Neuronal stem cell (in vitro differentiated cells): ENCODE results near the gene LINS1.

Experiments
- DNase-seq: peaks from one replicate; pipeline ENCODE4 v3.0.0-alpha.2; 2013; ENCODE audit warnings: low spot score
- H2AFZ ChIP-seq: one replicate; pipeline ENCODE4 v1.6.1; 2013; ENCODE audit warnings: mild to moderate bottlenecking, low read length, inconsistent platforms
- H2AK5ac ChIP-seq: 2 replicates; pipeline ENCODE4 v1.6.1; 2013; ENCODE audit warnings: low read depth, mild to moderate bottlenecking, inconsistent platforms, low read length, moderate library complexity, mixed read lengths
- H2BK120ac ChIP-seq: 2 replicates; pipeline ENCODE4 v1.6.1; 2013; ENCODE audit warnings: low read depth, mild to moderate bottlenecking, inconsistent platforms, low read length, moderate library complexity, mixed read lengths
- H2BK12ac ChIP-seq: one replicate; pipeline ENCODE4 v1.6.1; 2013; ENCODE audit warnings: low read length, inconsistent platforms
- H2BK15ac ChIP-seq: 2 replicates; pipeline ENCODE4 v1.6.1; 2013; ENCODE audit warnings: mild to moderate bottlenecking, low read length, inconsistent platforms, mixed read lengths
- H2BK5ac ChIP-seq: one replicate; pipeline ENCODE4 v1.6.1; 2013; ENCODE audit warnings: inconsistent platforms, mild to moderate bottlenecking, low read length, moderate library complexity
- H3K14ac ChIP-seq: one replicate; pipeline ENCODE4 v1.6.1; 2013; ENCODE audit warnings: low read length, inconsistent platforms
- H3K18ac ChIP-seq: 2 replicates; pipeline ENCODE4 v1.6.1; 2013; ENCODE audit warnings: low read length, inconsistent platforms
- H3K23ac ChIP-seq: 2 replicates; pipeline ENCODE4 v1.6.1; 2013; ENCODE audit warnings: low read depth, mild to moderate bottlenecking, mixed read lengths, low read length, inconsistent platforms; ENCODE audit not compliant: poor library complexity
- H3K27ac ChIP-seq: replicated peaks from 3 replicates; pipeline ENCODE4 v1.5.1; 2013; ENCODE audit warnings: low read length, inconsistent platforms
- H3K27me3 ChIP-seq, 3 experiments: 2 replicates each; pipeline ENCODE4 v1.6.1; 2013; ENCODE audit warnings: low read length in 3 of 3, mild to moderate bottlenecking in 2 of 3, inconsistent platforms in 1 of 3, low read depth in 1 of 3, mixed read lengths in 1 of 3, moderate library complexity in 1 of 3; ENCODE audit not compliant: control insufficient read depth in 3 of 3, insufficient read depth in 3 of 3
- H3K36me3 ChIP-seq, 2 donors: replicated peaks in 1 of 2; 2 replicates each; pipeline ENCODE4 v1.6.1; 2013; ENCODE audit warnings: low read length in 2 of 2; ENCODE audit not compliant: control insufficient read depth in 2 of 2, insufficient read depth in 2 of 2
- H3K4ac ChIP-seq: 2 replicates; pipeline ENCODE4 v1.6.1; 2013; ENCODE audit warnings: inconsistent platforms, mild to moderate bottlenecking, low read length, moderate library complexity
- H3K4me1 ChIP-seq, 2 donors: 1 replicate in 1 of 2; 2 replicates in 1 of 2; pipeline ENCODE4 v1.6.1; 2013; ENCODE audit warnings: low read length in 2 of 2, low read depth in 1 of 2; ENCODE audit not compliant: control insufficient read depth in 2 of 2, insufficient read depth in 1 of 2
- H3K4me2 ChIP-seq: one replicate; pipeline ENCODE4 v1.6.1; 2013; ENCODE audit warnings: mild to moderate bottlenecking, low read length, inconsistent platforms; ENCODE audit not compliant: insufficient read depth, poor library complexity, severe bottlenecking
- H3K4me3 ChIP-seq, 2 donors: 2 replicates each; pipeline ENCODE4 v1.5.1; 2013; ENCODE audit warnings: low read length in 2 of 2, mild to moderate bottlenecking in 2 of 2, inconsistent platforms in 1 of 2, moderate library complexity in 1 of 2
- H3K79me1 ChIP-seq: one replicate; pipeline ENCODE4 v1.6.1; 2013; ENCODE audit warnings: low read depth, mild to moderate bottlenecking, inconsistent platforms, low read length, moderate library complexity
- H3K9ac ChIP-seq: one replicate; pipeline ENCODE4 v1.6.1; 2013; ENCODE audit warnings: mild to moderate bottlenecking, low read depth, low read length, inconsistent platforms; ENCODE audit not compliant: poor library complexity
- H3K9me3 ChIP-seq, 2 donors: replicated peaks in 1 of 2; 2 replicates each; pipeline versions ENCODE3 to v1.6.1; 2013; ENCODE audit warnings: low read length in 2 of 2, mild to moderate bottlenecking in 2 of 2, inconsistent platforms in 1 of 2, low read depth in 1 of 2, mixed read lengths in 1 of 2, moderate library complexity in 1 of 2; ENCODE audit not compliant: control insufficient read depth in 2 of 2, insufficient read depth in 1 of 2
- H4K8ac ChIP-seq: one replicate; pipeline ENCODE4 v1.6.1; 2013; ENCODE audit warnings: low read depth, mild to moderate bottlenecking, inconsistent platforms, low read length, moderate library complexity
- H4K91ac ChIP-seq: one replicate; pipeline ENCODE4 v1.6.1; 2013; ENCODE audit warnings: low read length, low read depth, mild to moderate bottlenecking, inconsistent platforms; ENCODE audit not compliant: poor library complexity
- WGBS, 2 donors: extraction: QIAGEN DNeasy Blood & Tissue Kit; methylation state at CpG; one replicate each; pipeline ENCODE4 v1.1.7; 2013; ENCODE audit warnings: missing lambda C conversion rate in 2 of 2, mixed read lengths in 1 of 2; ENCODE audit not compliant: insufficient read length in 2 of 2, insufficient replicate concordance in 1 of 2; ENCODE audit errors: extremely low coverage in 2 of 2; 5-methylcytosine and 5-hydroxymethylcytosine counted together

LINS1 gene

GRCh38 chr15:100635406-100636071 is 33.6 kb upstream of the LINS1 start:
- no CpG with 5 or more reads among the region's 11 CpGs for WGBS, 2 donors
- no peaks in the 10 kb centered on the region for H3K27me3 ChIP-seq
- H3K14ac ChIP-seq = no peak overlapping the region
- no peak overlapping the region for H2BK120ac ChIP-seq
- no peak overlapping the region for H3K4me3 ChIP-seq
- H3K79me1 ChIP-seq = peaks cover 4% of the 10 kb centered on the region
- no peak overlapping the region for H3K23ac ChIP-seq
- H3K9ac ChIP-seq = no peak overlapping the region
- H3K4ac ChIP-seq = no peak overlapping the region
- no peak overlapping the region for H2AK5ac ChIP-seq
- no peak overlapping the region for H4K8ac ChIP-seq
- peaks cover 2 to 9% of the 10 kb centered on the region in 2 donors for H3K4me1 ChIP-seq
- H3K27ac ChIP-seq = no peak overlapping the region
- no peaks in the 10 kb centered on the region for H3K9me3 ChIP-seq
- H3K36me3 ChIP-seq = peaks cover 0 to 26% of the 10 kb centered on the region in 2 donors
- no peak overlapping the region for H3K18ac ChIP-seq
- no peak overlapping the region for H2BK5ac ChIP-seq
- H2BK15ac ChIP-seq = no peak overlapping the region
- H2BK12ac ChIP-seq = no peak overlapping the region
- no peak overlapping the region for H3K4me2 ChIP-seq
- no peak for DNase-seq
- no peak overlapping the region for H4K91ac ChIP-seq
- H2AFZ ChIP-seq = no peak overlapping the region

GRCh38 chr15:100633763-100634075 is 31.7 kb upstream of the LINS1 start:
- H2BK5ac ChIP-seq = no peak overlapping the region
- H3K23ac ChIP-seq = no peak overlapping the region
- DNase-seq = no peak
- peaks cover 3 to 43% of the 10 kb centered on the region in 2 donors for H3K36me3 ChIP-seq
- peaks cover 2 to 9% of the 10 kb centered on the region in 2 donors for H3K4me1 ChIP-seq
- H2AK5ac ChIP-seq = no peak overlapping the region
- H3K9ac ChIP-seq = no peak overlapping the region
- H2AFZ ChIP-seq = no peak overlapping the region
- no peak overlapping the region for H3K4ac ChIP-seq
- no peak overlapping the region for H3K27ac ChIP-seq
- no peak overlapping the region for H3K14ac ChIP-seq
- no peak overlapping the region for H3K18ac ChIP-seq
- H3K9me3 ChIP-seq = no peaks in the 10 kb centered on the region
- H3K4me2 ChIP-seq = no peak overlapping the region
- no peak overlapping the region for H3K4me3 ChIP-seq
- WGBS, 2 donors = no CpG with 5 or more reads among the region's 1 CpG
- H2BK15ac ChIP-seq = no peak overlapping the region
- no peak overlapping the region for H2BK12ac ChIP-seq
- no peaks in the 10 kb centered on the region for H3K27me3 ChIP-seq
- H3K79me1 ChIP-seq = peaks cover 3% of the 10 kb centered on the region
- no peak overlapping the region for H4K91ac ChIP-seq
- H4K8ac ChIP-seq = no peak overlapping the region
- H2BK120ac ChIP-seq = no peak overlapping the region

GRCh38 chr15:100631831-100632230 is 29.8 kb upstream of the LINS1 start:
- no peak overlapping the region for H2AK5ac ChIP-seq
- no peak overlapping the region for H2BK5ac ChIP-seq
- DNase-seq = no peak
- H2BK120ac ChIP-seq = no peak overlapping the region
- H3K79me1 ChIP-seq = peaks cover 3% of the 10 kb centered on the region
- H3K4me3 ChIP-seq = no peak overlapping the region
- H3K9me3 ChIP-seq = no peaks in the 10 kb centered on the region
- no peak overlapping the region for H3K14ac ChIP-seq
- H4K8ac ChIP-seq = no peak overlapping the region
- no peak overlapping the region for H3K9ac ChIP-seq
- H3K27me3 ChIP-seq = no peaks in the 10 kb centered on the region
- H2BK15ac ChIP-seq = no peak overlapping the region
- no CpG with 5 or more reads among the region's 10 CpGs for WGBS, 2 donors
- no peak overlapping the region for H2BK12ac ChIP-seq
- no peak overlapping the region for H3K4me2 ChIP-seq
- H4K91ac ChIP-seq = no peak overlapping the region
- H3K4me1 ChIP-seq = peaks cover 2 to 9% of the 10 kb centered on the region in 2 donors
- H3K27ac ChIP-seq = no peak overlapping the region
- H3K18ac ChIP-seq = no peak overlapping the region
- H3K36me3 ChIP-seq = peaks cover 3 to 43% of the 10 kb centered on the region in 2 donors
- H3K4ac ChIP-seq = no peak overlapping the region
- no peak overlapping the region for H2AFZ ChIP-seq
- H3K23ac ChIP-seq = no peak overlapping the region

- no peak for DNase-seq
- no peak overlapping the region for H2AK5ac ChIP-seq
- H3K9me3 ChIP-seq = no peaks in the 10 kb centered on the region
- no peak overlapping the region for H2AFZ ChIP-seq
- no peak overlapping the region for H3K4ac ChIP-seq
- no peaks in the 10 kb centered on the region for H3K4me1 ChIP-seq
- no peak overlapping the region for H3K27ac ChIP-seq
- H4K8ac ChIP-seq = no peak overlapping the region
- H3K79me1 ChIP-seq = peaks cover 2% of the 10 kb centered on the region
- no peak overlapping the region for H2BK5ac ChIP-seq
- H2BK15ac ChIP-seq = no peak overlapping the region
- H3K9ac ChIP-seq = no peak overlapping the region
- no CpG with 5 or more reads among the region's 3 CpGs for WGBS, 2 donors
- no peak overlapping the region for H3K18ac ChIP-seq
- no peak overlapping the region for H3K4me3 ChIP-seq
- H3K27me3 ChIP-seq = no peaks in the 10 kb centered on the region
- no peak overlapping the region for H2BK120ac ChIP-seq
- H3K14ac ChIP-seq = no peak overlapping the region
- H3K36me3 ChIP-seq = peaks cover 3 to 43% of the 10 kb centered on the region in 2 donors
- H4K91ac ChIP-seq = no peak overlapping the region
- no peak overlapping the region for H2BK12ac ChIP-seq
- H3K23ac ChIP-seq = no peak overlapping the region
- H3K4me2 ChIP-seq = no peak overlapping the region
Observed at GRCh38 chr15:100628746-100629145, 26.8 kb upstream of the LINS1 start.
